ENCODE measurements around the gene MBOAT1. TPM values are rescaled to one million over a fixed set of nuclear protein-coding genes. Genes with fewer than 3 reads are reported as not detected.

Gene MBOAT1
- total and polyA plus RNA-seq, 2 of the 13 experiments (the other 11 are each of a cell fraction or from before 2014, with no cell fraction given), result not detected

GRCh38 chr6:20126102-20126752, 86.0 kb downstream of the MBOAT1 start:
- Histone ChIP-seq H3K79me2 (ENCODE audit: insufficient read depth, low read length) (no peaks in the 10 kb centered on the region), H3K9me3 (ENCODE audit: low read length) (no peaks in the 10 kb centered on the region), H3K4me1 (ENCODE audit: insufficient read depth, low read length) (peaks cover 14% of the 10 kb centered on the region), H3K9ac (ENCODE audit: insufficient read depth, low read depth, low read length) (no peak overlapping the region), H3K27me3 (ENCODE audit: control insufficient read depth in 1 of 2, insufficient read depth in 2 of 2, low read length in 2 of 2) (peaks cover 0 to 12% of the 10 kb centered on the region in 2 experiments; a peak in 1 of 5 replicates), H4K20me1 (ENCODE audit: insufficient read depth, low read length) (no peaks in the 10 kb centered on the region), H3K4me3 (replicated peaks in 1 of 3; ENCODE audit: insufficient read depth in 1 of 3, low read depth in 2 of 3, low read length in 3 of 3) (no peak overlapping the region), H2AFZ (ENCODE audit: low read length) (no peak overlapping the region), H3K4me2 (ENCODE audit: low read depth, low read length) (no peak overlapping the region), H3K36me3 (replicated peaks in 1 of 2; ENCODE audit: control insufficient read depth in 1 of 2, insufficient read depth in 2 of 2, low read length in 2 of 2) (no peaks in the 10 kb centered on the region), H3K27ac (ENCODE audit: extremely low read length, insufficient read depth, low read length) (no peak overlapping the region)
- TF ChIP-seq TCF7 (IDR thresholded peaks at IDR 0.05; ENCODE audit: low read depth), result no peak
- no peak for TF ChIP-seq ZNF101 (CRISPR knock-in tag; IDR thresholded peaks at IDR 0.05; ENCODE audit: borderline replicate concordance, low read depth)
- no peak for TF ChIP-seq MYC (CRISPR knock-in tag; IDR thresholded peaks at IDR 0.05; ENCODE audit: borderline replicate concordance)
- no peak for TF ChIP-seq SP2 (CRISPR knock-in tag; IDR thresholded peaks at IDR 0.05)
- TF ChIP-seq FOXC1 (CRISPR knock-in tag; IDR thresholded peaks at IDR 0.05; ENCODE audit: borderline replicate concordance), result no peak
- no peak for TF ChIP-seq ZNF619 (CRISPR knock-in tag; IDR thresholded peaks at IDR 0.05)
- TF ChIP-seq NR2F2 (IDR thresholded peaks at IDR 0.05; ENCODE audit: borderline replicate concordance, low read depth), result no peak
- no peak for TF ChIP-seq ZNF629 (CRISPR knock-in tag; conservative IDR thresholded peaks at IDR 0.05)
- TF ChIP-seq RARA (CRISPR knock-in tag; IDR thresholded peaks at IDR 0.05), result no peak
- no peak for TF ChIP-seq ZBTB3 (CRISPR knock-in tag; IDR thresholded peaks at IDR 0.05; ENCODE audit: borderline replicate concordance, low read depth)
- no peak for TF ChIP-seq SATB2 (CRISPR knock-in tag; IDR thresholded peaks at IDR 0.05)
- CTCF ChIA-PET (ENCODE audit: low intra/inter-chr PET ratio, low total read pairs), result interaction anchor here (1.5 kb wide), 1 partner anchor 34 kb away, joined by 4 read pairs; no protein-coding TSS in a partner anchor
- POLR2A ChIA-PET, result no interaction called here
- no peak for ATAC-seq
- no TSS peak for BruUV-seq (replicated peaks)
- FAIRE-seq, result no peak
- DNase-seq (ENCODE audit: low spot score), result no peak
- in situ Hi-C loops (cut with HindIII; ENCODE audit: extremely low pct_ligation_motif_present, low pct_unique_long_range_greater_than_20kb), result loop anchor here (5.0 kb wide), 1 partner anchor 34 kb away; no protein-coding TSS in a partner anchor
- 33% methylated on average over 3 of the region's 3 CpGs for WGBS (ENCODE audit: low lambda C conversion rate)
- intact Hi-C loops (cut with micrococcal nuclease; ENCODE audit: unreplicated experiment), result no loop called here

Data from HepG2 (cell line).